ENCODE data around the gene EIF3D. TPM values are rescaled to one million over a fixed set of nuclear protein-coding genes. Genes with fewer than 3 reads are reported as not detected.
A peak's percentile ranks its signal among the peaks of the same experiment; 100 is the strongest.

Gene EIF3D
- total and polyA plus RNA-seq, 9 of the 15 experiments (the other 6 are each of a cell fraction or from before 2014, with no cell fraction given), result 191 to 422 (median 279) TPM

GRCh38 chr22:36478966-36479365, 50.0 kb downstream of the EIF3D start (continued):
- TF ChIP-seq REST (IDR thresholded peaks at IDR 0.05; ENCODE audit: borderline replicate concordance), result peak; percentile 23; the same call in 1 of the 2 replicates
- 0 out of 2 replicates have a peak, but pooled peaks have one; percentile 26 for TF ChIP-seq REST (CRISPR knock-in tag; IDR thresholded peaks at IDR 0.05; ENCODE audit: low read depth)
- peak; percentile 69 for TF ChIP-seq PRDM10 (IDR thresholded peaks at IDR 0.05; ENCODE audit: partially characterized antibody)
- 0 out of 2 replicates have a peak, but pooled peaks have one; percentile 25 for TF ChIP-seq ZBTB40 (IDR thresholded peaks at IDR 0.05)
- no peak for TF ChIP-seq ZBTB40 (CRISPR knock-in tag; IDR thresholded peaks at IDR 0.05)
- TF ChIP-seq CBFA2T3 (IDR thresholded peaks at IDR 0.05), result peak; percentile 93
- TF ChIP-seq RCOR1 (IDR thresholded peaks at IDR 0.05; ENCODE audit: borderline replicate concordance in 1 of 2, low read depth in 2 of 2, low read length in 2 of 2), result peak in 1 of 2 experiments; percentile 68; a peak in 1 of 4 replicates

Measured in K562 (cell line).